ENCODE results near the gene TEPSIN. TPM values are rescaled to one million over a fixed set of nuclear protein-coding genes. Genes with fewer than 3 reads are reported as not detected.
A peak's percentile ranks its signal among the peaks of the same experiment; 100 is the strongest.

The TEPSIN gene
- total and polyA plus RNA-seq, 2 of the 8 experiments (the other 6 are each of a cell fraction or from before 2014, with no cell fraction given) = 22.9 to 28.0 TPM

DNA sequence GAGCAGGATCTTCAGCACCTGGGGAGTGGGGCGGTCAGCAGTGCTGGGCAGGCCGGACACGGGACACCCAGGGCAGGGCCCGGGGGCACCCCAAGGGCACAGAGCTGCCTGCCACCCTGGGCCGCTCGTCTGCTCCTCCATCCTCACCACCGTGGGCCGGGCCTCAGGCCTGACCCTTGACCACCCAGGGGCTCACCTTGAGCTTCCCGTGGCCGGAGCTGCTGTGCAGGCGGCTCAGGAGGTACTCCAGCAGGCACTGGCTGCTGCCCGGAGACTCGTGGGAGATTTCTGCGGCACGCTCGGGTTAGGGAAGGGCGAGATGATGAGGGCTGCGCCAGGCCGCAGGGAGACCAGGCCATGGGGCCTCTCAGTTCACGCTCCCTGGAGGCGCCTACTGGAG, 2.1 kb downstream of the TEPSIN start:
- CTCF ChIA-PET (ENCODE audit: partially characterized antibody) = interaction anchor here (0.8 to 1.2 kb wide), 3 partner anchors 8 to 107 kb away, joined by 3 read pairs; no protein-coding TSS in a partner anchor
- no peak for FAIRE-seq
- 91% methylated on average over 21 of the region's 21 CpGs; no CpG with 5 or more reads in 1 of the 2 experiments for WGBS, 2 experiments (ENCODE audit: extremely low coverage in 1 of 2, insufficient coverage in 1 of 2, insufficient read length in 1 of 2, insufficient replicate concordance in 2 of 2, low coverage in 1 of 2, low lambda C conversion rate in 2 of 2, missing lambda C conversion rate in 1 of 2)

More for the DNA sequence above, 2.1 kb downstream of the TEPSIN start:
- Histone ChIP-seq H3K9me3 (ENCODE audit: insufficient read depth in 2 of 2, low read depth in 1 of 2, low read length in 1 of 2) (no peaks in the 10 kb centered on the region), H3K79me1 (ENCODE audit: low read depth, low read length) (peaks cover 9% of the 10 kb centered on the region), H3K36me3 (ENCODE audit: control insufficient read depth in 2 of 4, insufficient read depth in 4 of 4, low read length in 3 of 4) (peaks cover 0 to 2% (median 0%) of the 10 kb centered on the region in 4 experiments; a peak in 2 of 8 replicates), H3K56ac (replicated peaks; ENCODE audit: insufficient read length, low read depth, low read length) (no peak overlapping the region), H2BK120ac (replicated peaks; ENCODE audit: low read depth, low read length) (no peak overlapping the region), H2AFZ (ENCODE audit: low read length) (no peak overlapping the region), H3K23me2 (ENCODE audit: low read depth, low read length) (peaks cover 8% of the 10 kb centered on the region; the same call in 1 of the 2 replicates), H3K9ac (replicated peaks in 1 of 4; ENCODE audit: extremely low read depth in 1 of 4, low read depth in 3 of 4, low read length in 3 of 4) (no peak overlapping the region), H3K18ac (ENCODE audit: extremely low read depth, low read length) (no peak overlapping the region), H2BK5ac (ENCODE audit: low read depth, low read length) (no peak overlapping the region), H3K4me1 (replicated peaks in 1 of 4; ENCODE audit: control insufficient read depth in 3 of 4, insufficient read depth in 4 of 4, low read length in 3 of 4) (peaks cover 0 to 12% (median 6%) of the 10 kb centered on the region in 4 experiments; a peak in 5 of 7 replicates), H2AK5ac (ENCODE audit: low read depth, low read length) (no peak overlapping the region), H3K27ac (ENCODE audit: low read depth, low read length) (no peak overlapping the region), H3K4me3 (ENCODE audit: extremely low read depth in 1 of 4, insufficient read depth in 2 of 4, low read depth in 3 of 4, low read length in 4 of 4) (no peak overlapping the region), H3K79me2 (ENCODE audit: control insufficient read depth in 1 of 2, insufficient read depth in 2 of 2, low read length in 2 of 2) (peaks cover 0 to 23% of the 10 kb centered on the region in 2 experiments; a peak in 2 of 4 replicates), H3K27me3 (replicated peaks in 1 of 4; ENCODE audit: control insufficient read depth in 3 of 4, extremely low read depth in 1 of 4, insufficient read depth in 3 of 4, low read length in 3 of 4) (no peaks in the 10 kb centered on the region), H4K91ac (replicated peaks; ENCODE audit: insufficient read length, low read length) (no peak overlapping the region), H2BK12ac (ENCODE audit: low read depth, low read length) (no peak overlapping the region), H3K14ac (ENCODE audit: insufficient read length) (no peak overlapping the region), H4K5ac (ENCODE audit: insufficient read length, low read depth, low read length) (no peak overlapping the region), H3K23ac (ENCODE audit: insufficient read length) (no peak overlapping the region), H3K4me2 (ENCODE audit: insufficient read depth in 1 of 2, low read depth in 2 of 2, low read length in 2 of 2) (no peak overlapping the region), H2BK20ac (ENCODE audit: low read length) (no peak overlapping the region), H2BK15ac (ENCODE audit: low read length) (no peak overlapping the region), H4K20me1 (replicated peaks in 1 of 2; ENCODE audit: control insufficient read depth in 1 of 2, insufficient read depth in 2 of 2, low read length in 2 of 2) (peaks cover 6 to 14% of the 10 kb centered on the region in 2 experiments), H3K4ac (replicated peaks; ENCODE audit: insufficient read length, low read depth, low read length) (no peak overlapping the region), H4K8ac (ENCODE audit: extremely low read depth, insufficient read depth, low read length) (0 out of 2 replicates have a peak overlapping the region, but pooled peaks have one; percentile 42)
- no peak for DNase-seq (ENCODE audit: low read depth in 1 of 2, low spot score in 2 of 2)
- POLR2A ChIA-PET (ENCODE audit: partially characterized antibody) = interaction anchor here (1.1 to 2.9 kb wide), 4 partner anchors 12 to 38 kb away, joined by 3 to 10 read pairs (median 3); partner anchors contain the start of gene CEP131
- TF ChIP-seq KDM4A (IDR thresholded peaks at IDR 0.05; ENCODE audit: low read depth, low read length, severe bottlenecking) = no peak

Measured in H1 (cell line).